GM12872 (cell line): ENCODE results near the gene AMIGO3.

Experiments
- CTCF ChIP-seq: IDR thresholded peaks from 3 replicates; pipeline ENCODE4 v1.5.1; 2011; ENCODE audit warnings: low read depth, mild to moderate bottlenecking, low read length, moderate library complexity; ENCODE audit not compliant: insufficient read depth

Gene AMIGO3

GRCh38 chr3:49733551-49733950 lies 14.1 kb upstream of the AMIGO3 start:
- no peak for TF ChIP-seq CTCF

DNA sequence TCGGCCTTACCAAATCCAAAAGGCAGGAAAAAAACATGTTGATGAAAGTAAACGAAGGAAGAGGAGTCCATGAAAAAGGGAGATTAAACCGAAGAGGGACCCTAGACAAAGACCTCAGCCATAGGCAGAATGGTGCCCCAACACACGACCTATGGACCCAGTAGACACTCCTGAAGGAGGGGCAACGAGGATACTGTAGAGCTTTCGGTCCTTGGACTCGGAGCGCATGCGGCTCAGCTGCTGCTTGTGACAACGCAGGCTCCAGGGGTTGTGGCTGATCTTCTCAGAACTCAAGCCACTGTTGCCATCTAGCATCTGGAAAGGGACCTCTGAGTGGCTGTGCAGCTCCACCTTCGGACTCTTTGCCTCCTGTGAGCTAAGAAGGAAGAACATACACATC lies 13.1 kb upstream of the AMIGO3 start:
- no peak for TF ChIP-seq CTCF

- TF ChIP-seq CTCF = no peak
Observed at GRCh38 chr3:49729966-49730609, 10.6 kb upstream of the AMIGO3 start.

DNA sequence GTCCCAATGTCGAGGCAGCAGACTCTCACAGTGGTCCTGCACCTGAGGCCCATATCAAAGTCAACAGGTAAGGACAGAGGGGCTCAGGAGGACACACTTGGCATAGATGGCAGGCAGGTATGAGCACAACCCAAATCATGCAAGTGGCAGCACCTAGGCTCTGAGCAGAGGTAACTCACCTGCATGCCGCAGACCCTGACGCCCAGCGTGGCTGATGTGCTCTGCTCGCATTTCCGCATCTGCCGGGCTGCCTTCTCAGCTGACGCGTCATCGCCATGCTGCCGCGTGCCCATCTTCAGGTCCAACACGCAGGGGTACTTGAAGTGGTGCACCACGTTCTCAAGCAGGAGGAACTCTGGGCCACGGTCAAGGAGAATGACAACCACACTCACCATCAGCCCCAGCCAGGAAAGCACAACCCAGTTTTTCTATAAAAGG lies 8.5 kb upstream of the AMIGO3 start:
- no peak for TF ChIP-seq CTCF

GRCh38 chr3:49727154-49727923 lies 7.9 kb upstream of the AMIGO3 start:
- no peak for TF ChIP-seq CTCF

GRCh38 chr3:49725906-49726681 lies 6.6 kb upstream of the AMIGO3 start:
- no peak for TF ChIP-seq CTCF

- no peak for TF ChIP-seq CTCF
Observed at GRCh38 chr3:49724586-49724985, 5.1 kb upstream of the AMIGO3 start.
